H9 (cell line): ENCODE results near the gene NUDT3. TPM values are rescaled to one million over a fixed set of nuclear protein-coding genes. Genes with fewer than 3 reads are reported as not detected.
"Not testable (repeated sequence)": the region's sequence is repeated elsewhere in the genome, so short reads cannot be mapped to it uniquely, and the experiment has no call there.

Experiments
- DNase-seq: peaks from one replicate; pipeline ENCODE4 v3.0.0-alpha.2; 2017
- H2AFZ ChIP-seq: one replicate; pipeline ENCODE4 v1.6.1; 2013; ENCODE audit warnings: mild to moderate bottlenecking, low read length, control low read depth, moderate library complexity
- H2AK5ac ChIP-seq: 2 replicates; pipeline ENCODE4 v1.6.1; 2013; ENCODE audit warnings: low read length, control low read depth, mixed read lengths; ENCODE audit not compliant: insufficient read length
- H2BK120ac ChIP-seq: one replicate; pipeline ENCODE4 v1.6.1; 2013; ENCODE audit warnings: low read depth, mild to moderate bottlenecking, low read length, control low read depth, inconsistent platforms; ENCODE audit not compliant: poor library complexity, severe bottlenecking
- H2BK12ac ChIP-seq: 2 replicates; pipeline ENCODE4 v1.6.1; 2013; ENCODE audit warnings: low read length, control low read depth, mixed read lengths, low read depth; ENCODE audit not compliant: insufficient read length
- H2BK15ac ChIP-seq: 2 replicates; pipeline ENCODE4 v1.6.1; 2013; ENCODE audit warnings: low read depth, low read length, control low read depth
- H2BK20ac ChIP-seq: one replicate; pipeline ENCODE4 v1.6.1; 2013; ENCODE audit warnings: low read depth, mild to moderate bottlenecking, low read length, control low read depth, inconsistent platforms; ENCODE audit not compliant: poor library complexity, severe bottlenecking
- H2BK5ac ChIP-seq: 2 replicates; pipeline ENCODE4 v1.6.1; 2013; ENCODE audit warnings: low read length, control low read depth, mixed read lengths; ENCODE audit not compliant: insufficient read length
- H3K14ac ChIP-seq: 2 replicates; pipeline ENCODE4 v1.6.1; 2013; ENCODE audit warnings: low read length, control low read depth; ENCODE audit not compliant: insufficient read depth
- H3K18ac ChIP-seq: 2 replicates; pipeline ENCODE4 v1.6.1; 2013; ENCODE audit warnings: low read depth, mild to moderate bottlenecking, mixed read lengths, low read length, control low read depth; ENCODE audit not compliant: insufficient read length
- H3K23ac ChIP-seq: 2 replicates; pipeline ENCODE4 v1.6.1; 2013; ENCODE audit warnings: low read length, control low read depth, mixed read lengths, low read depth; ENCODE audit not compliant: insufficient read length
- H3K23me2 ChIP-seq: 2 replicates; pipeline ENCODE4 v1.6.1; 2013; ENCODE audit warnings: low read depth, mild to moderate bottlenecking, mixed read lengths, low read length, control low read depth; ENCODE audit not compliant: insufficient read length, poor library complexity, severe bottlenecking
- H3K27ac ChIP-seq: 2 replicates; pipeline ENCODE4 v1.5.1; 2013; ENCODE audit warnings: low read length, control low read depth, mixed read lengths, low read depth; ENCODE audit not compliant: insufficient read length
- H3K27me3 ChIP-seq: 2 replicates; pipeline ENCODE4 v1.6.1; 2013; ENCODE audit warnings: low read length, control low read depth, inconsistent platforms; ENCODE audit not compliant: insufficient read depth
- H3K4ac ChIP-seq: 2 replicates; pipeline ENCODE4 v1.6.1; 2013; ENCODE audit warnings: low read depth, mild to moderate bottlenecking, control low read depth, inconsistent platforms, low read length, moderate library complexity
- H3K4me1 ChIP-seq: 2 replicates; pipeline ENCODE4 v1.6.1; 2013; ENCODE audit warnings: low read length, control low read depth, inconsistent platforms; ENCODE audit not compliant: insufficient read depth
- H3K4me2 ChIP-seq: 2 replicates; pipeline ENCODE4 v1.6.1; 2013; ENCODE audit warnings: low read length, control low read depth, mixed read lengths; ENCODE audit not compliant: insufficient read length, insufficient read depth
- H3K56ac ChIP-seq: 2 replicates; pipeline ENCODE4 v1.6.1; 2013; ENCODE audit warnings: low read depth, mild to moderate bottlenecking, mixed read lengths, low read length, control low read depth; ENCODE audit not compliant: insufficient read length
- H3K79me1 ChIP-seq: 2 replicates; pipeline ENCODE4 v1.6.1; 2013; ENCODE audit warnings: low read depth, mild to moderate bottlenecking, moderate library complexity, low read length, control low read depth, inconsistent platforms; ENCODE audit not compliant: insufficient read depth, poor library complexity, severe bottlenecking
- H3K79me2 ChIP-seq: 2 replicates; pipeline ENCODE4 v1.6.1; 2013; ENCODE audit warnings: low read length, control low read depth, inconsistent platforms; ENCODE audit not compliant: insufficient read depth
- H3K9ac ChIP-seq: 2 replicates; pipeline ENCODE4 v1.6.1; 2013; ENCODE audit warnings: low read length, control low read depth, mixed read lengths; ENCODE audit not compliant: insufficient read length; ENCODE audit errors: extremely low read depth
- H3K9me3 ChIP-seq: one replicate; pipeline ENCODE4 v1.6.1; 2013; ENCODE audit warnings: low read depth, low read length, inconsistent platforms; ENCODE audit not compliant: control insufficient read depth
- H3T11ph ChIP-seq: one replicate; pipeline ENCODE4 v1.6.1; 2013; ENCODE audit warnings: mild to moderate bottlenecking, low read length, control low read depth, inconsistent platforms
- H4K20me1 ChIP-seq: one replicate; pipeline ENCODE4 v1.6.1; 2013; ENCODE audit not compliant: control insufficient read depth, insufficient read length, insufficient read depth
- H4K5ac ChIP-seq: 2 replicates; pipeline ENCODE4 v1.6.1; 2013; ENCODE audit warnings: low read depth, mild to moderate bottlenecking, mixed read lengths, low read length, control low read depth; ENCODE audit not compliant: insufficient read length
- H4K8ac ChIP-seq: replicated peaks from 2 replicates; pipeline ENCODE4 v1.6.1; 2013; ENCODE audit warnings: low read length, control low read depth, mixed read lengths, low read depth; ENCODE audit not compliant: insufficient read length
- H4K91ac ChIP-seq: 2 replicates; pipeline ENCODE4 v1.6.1; 2013; ENCODE audit warnings: low read depth, mild to moderate bottlenecking, moderate library complexity, mixed read lengths, low read length, control low read depth; ENCODE audit not compliant: insufficient read length
- H3K27ac Mint-ChIP-seq, 3 experiments: 2 replicates in 2 of 3; 3 replicates in 1 of 3; pipeline ENCODE4 v1.8.0; 2020 to 2021; ENCODE audit warnings: mixed read lengths in 3 of 3, mild to moderate bottlenecking in 1 of 3, moderate library complexity in 1 of 3
- H3K27me3 Mint-ChIP-seq: 2 replicates; pipeline ENCODE4 v1.8.0; 2021; ENCODE audit warnings: low read depth, mild to moderate bottlenecking, moderate library complexity, mixed read lengths
- H3K36me3 Mint-ChIP-seq, 3 experiments: 2 replicates in 2 of 3; 3 replicates in 1 of 3; pipeline ENCODE4 v1.8.0; 2020 to 2021; ENCODE audit warnings: low read depth in 3 of 3, mixed read lengths in 3 of 3; ENCODE audit not compliant: insufficient read depth in 1 of 3
- H3K4me1 Mint-ChIP-seq, 2 experiments: 2 replicates each; pipeline ENCODE4 v1.8.0; 2020; ENCODE audit warnings: mixed read lengths in 2 of 2
- H3K4me3 Mint-ChIP-seq, 2 experiments: 2 replicates in 1 of 2; 3 replicates in 1 of 2; pipeline ENCODE4 v1.8.0; 2020 to 2021; ENCODE audit warnings: mild to moderate bottlenecking in 2 of 2, mixed read lengths in 2 of 2, moderate library complexity in 1 of 2
- H3K9me3 Mint-ChIP-seq, 2 experiments: 2 replicates in 1 of 2; 3 replicates in 1 of 2; pipeline ENCODE4 v1.8.0; 2020; ENCODE audit warnings: mild to moderate bottlenecking in 2 of 2, mixed read lengths in 2 of 2, moderate library complexity in 1 of 2
- WGBS: extraction: QIAGEN DNeasy Blood & Tissue Kit; methylation state at CpG from one replicate; pipeline ENCODE4 v1.1.7; 2013; ENCODE audit warnings: missing lambda C conversion rate, low lambda C conversion rate, mixed read lengths; ENCODE audit not compliant: insufficient read length; ENCODE audit errors: extremely low coverage; 5-methylcytosine and 5-hydroxymethylcytosine counted together
- total RNA-seq: library from RNA; stranded (reverse); gene quantifications from 2 replicates; pipeline ENCODE4 v1.2.1, GENCODE V29; 2021

The NUDT3 gene
- total RNA-seq, 1 experiment from 2014 or later = 23.6 TPM

- not testable (repeated sequence) for H2BK12ac ChIP-seq, H3K9me3 Mint-ChIP-seq, H3K4ac ChIP-seq, H3K4me1 ChIP-seq, H4K20me1 ChIP-seq, H3K9me3 ChIP-seq, H3K4me3 Mint-ChIP-seq, H2BK5ac ChIP-seq, H3K14ac ChIP-seq, H3K23ac ChIP-seq, H3K27me3 ChIP-seq, H4K91ac ChIP-seq, H3K23me2 ChIP-seq, H2AFZ ChIP-seq, H3K79me2 ChIP-seq, H2BK120ac ChIP-seq, H3K4me2 ChIP-seq, H3K9ac ChIP-seq, H3T11ph ChIP-seq, H2AK5ac ChIP-seq, DNase-seq, H3K27me3 Mint-ChIP-seq, H4K8ac ChIP-seq, H3K79me1 ChIP-seq, H4K5ac ChIP-seq, H2BK20ac ChIP-seq, H3K56ac ChIP-seq, H3K27ac ChIP-seq, H2BK15ac ChIP-seq, H3K18ac ChIP-seq, H3K36me3 Mint-ChIP-seq
- Mint-ChIP-seq H3K4me1 (peaks cover 19 to 20% of the 10 kb centered on the region in 2 experiments), H3K27ac (peak overlapping the region in 2 of 3 experiments; percentile 59 to 90; a peak in 3 of 7 replicates)
- no CpG with 5 or more reads among the region's 9 CpGs for WGBS
Measured at GRCh38 chr6:34363681-34364075, 28.8 kb downstream of the NUDT3 start.
